Natural killer cell (primary cell): ENCODE data around the gene FCHO2. TPM values are rescaled to one million over a fixed set of nuclear protein-coding genes. Genes with fewer than 3 reads are reported as not detected.

Experiments used
- ATAC-seq, 3 donors: fragments of 150-1000 bp in 2 of 3; fragments of 200-7000 bp in 1 of 3; cut with Tn5 transposase; 1 replicate in 1 of 3; 2 replicates in 2 of 3; pipeline ENCODE4 v1.10.0; 2021; ENCODE audit warnings: mild to moderate bottlenecking in 2 of 3, moderate library complexity in 2 of 3
- DNase-seq, 2 donors: peaks; one replicate each; pipeline versions ENCODE4 v3.0.0 to v3.0.0-alpha.2; 2013 to 2021; ENCODE audit warnings: mixed read lengths in 1 of 2
- H3K27ac ChIP-seq: one replicate; pipeline ENCODE4 v1.5.1; 2013; ENCODE audit warnings: mild to moderate bottlenecking, low read length
- H3K27me3 ChIP-seq: one replicate; pipeline ENCODE4 v1.6.1; 2013; ENCODE audit warnings: low read length; ENCODE audit not compliant: control insufficient read depth, insufficient read depth
- H3K36me3 ChIP-seq: one replicate; pipeline ENCODE4 v1.6.1; 2013; ENCODE audit warnings: low read length; ENCODE audit not compliant: control insufficient read depth, insufficient read depth
- H3K4me1 ChIP-seq: one replicate; pipeline ENCODE4 v1.6.1; 2013; ENCODE audit warnings: low read length; ENCODE audit not compliant: control insufficient read depth, insufficient read depth
- H3K4me3 ChIP-seq: one replicate; pipeline ENCODE4 v1.5.1; 2013; ENCODE audit warnings: low read length
- H3K9me3 ChIP-seq: one replicate; pipeline ENCODE4 v1.6.1; 2013; ENCODE audit warnings: low read length; ENCODE audit not compliant: control insufficient read depth, insufficient read depth
- H3K27ac Mint-ChIP-seq, 2 donors: one replicate each; pipeline ENCODE4 v1.8.0; 2022; ENCODE audit warnings: mild to moderate bottlenecking in 2 of 2, mixed read lengths in 2 of 2, moderate library complexity in 1 of 2
- H3K27me3 Mint-ChIP-seq, 2 donors: one replicate each; pipeline ENCODE4 v1.8.0; 2022; ENCODE audit warnings: low read depth in 2 of 2, mixed read lengths in 2 of 2
- H3K36me3 Mint-ChIP-seq: one replicate; pipeline ENCODE4 v1.8.0; 2022; ENCODE audit warnings: mixed read lengths
- H3K4me1 Mint-ChIP-seq, 2 donors: one replicate each; pipeline ENCODE4 v1.8.0; 2022; ENCODE audit warnings: mixed read lengths in 2 of 2
- H3K4me3 Mint-ChIP-seq: one replicate; pipeline ENCODE4 v1.8.0; 2022; ENCODE audit warnings: mild to moderate bottlenecking, moderate library complexity, mixed read lengths
- H3K9me3 Mint-ChIP-seq, 2 donors: one replicate each; pipeline ENCODE4 v1.8.0; 2022; ENCODE audit warnings: mixed read lengths in 2 of 2
- WGBS: methylation state at CpG from one replicate; pipeline ENCODE4 v1.1.7; 2013; ENCODE audit warnings: missing lambda C conversion rate; ENCODE audit not compliant: insufficient coverage; 5-methylcytosine and 5-hydroxymethylcytosine counted together
- intact Hi-C: fragments of 100-400 bp; cut with micrococcal nuclease; formaldehyde crosslinking; loops from one replicate; pipeline ENCODE4 v1.14.2; 2022
- total RNA-seq, 4 donors: library from RNA; stranded (reverse); fragments of 120-200 nt in 1 of 4; gene quantifications; one replicate each; pipeline versions ENCODE4 v1.2.3 to v1.2.4, GENCODE V29; 2013 to 2022
- TF ChIP-seq, protein P1 (sequence below): fragments of 200-600 bp; IDR thresholded peaks from one replicate; pipeline ENCODE4 v1.8.0; 2022; ENCODE audit warnings: antibody characterized with exemption

Gene FCHO2
- total RNA-seq, 3 donors from 2014 or later (not counting 1 experiment from before 2014, with no cell fraction given) = 18.5 to 23.4 (median 22.7) TPM

DNA sequence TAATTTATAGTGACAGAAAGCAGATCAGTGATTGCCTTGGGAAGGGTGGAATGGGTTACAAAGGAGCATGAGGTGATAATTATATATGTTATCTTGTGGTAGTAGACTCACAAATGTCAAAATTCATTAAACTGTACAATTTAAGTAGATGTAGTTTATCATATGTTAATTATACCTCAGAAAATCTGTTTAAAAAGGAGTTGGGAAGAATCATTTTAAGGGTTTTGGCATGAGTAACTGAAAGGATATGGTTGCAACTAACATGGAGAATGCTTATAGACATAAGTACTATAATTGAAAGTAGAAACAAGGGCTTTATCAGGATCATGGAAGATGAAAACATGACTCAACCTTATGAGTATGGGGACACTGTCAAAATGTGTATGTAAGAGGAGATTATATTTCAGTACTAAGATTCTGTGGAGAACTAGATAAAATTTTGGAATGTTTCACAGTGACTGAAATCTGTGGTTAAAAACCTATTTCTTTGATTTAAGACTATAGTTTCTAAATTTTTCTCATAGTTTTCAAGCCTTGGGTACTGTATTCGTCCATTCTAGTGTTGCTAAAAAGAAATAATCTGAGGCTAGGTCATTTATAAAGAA is 73.3 kb downstream of the FCHO2 start:
- Histone ChIP-seq H3K4me1 (no peaks in the 10 kb centered on the region), H3K9me3 (no peaks in the 10 kb centered on the region), H3K27me3 (no peaks in the 10 kb centered on the region), H3K27ac (no peak overlapping the region), H3K4me3 (no peak overlapping the region), H3K36me3 (no peaks in the 10 kb centered on the region)
- Mint-ChIP-seq H3K27me3 (no peaks in the 10 kb centered on the region), H3K9me3 (no peaks in the 10 kb centered on the region), H3K36me3 (no peaks in the 10 kb centered on the region), H3K4me3 (no peak overlapping the region), H3K27ac (no peak overlapping the region), H3K4me1 (no peaks in the 10 kb centered on the region)
- DNase-seq (no peak), ATAC-seq (no peak)
- intact Hi-C loops = no loop called here
- 85% methylated on average over 1 of the region's 1 CpG for WGBS
- TF ChIP-seq, protein P1, sequence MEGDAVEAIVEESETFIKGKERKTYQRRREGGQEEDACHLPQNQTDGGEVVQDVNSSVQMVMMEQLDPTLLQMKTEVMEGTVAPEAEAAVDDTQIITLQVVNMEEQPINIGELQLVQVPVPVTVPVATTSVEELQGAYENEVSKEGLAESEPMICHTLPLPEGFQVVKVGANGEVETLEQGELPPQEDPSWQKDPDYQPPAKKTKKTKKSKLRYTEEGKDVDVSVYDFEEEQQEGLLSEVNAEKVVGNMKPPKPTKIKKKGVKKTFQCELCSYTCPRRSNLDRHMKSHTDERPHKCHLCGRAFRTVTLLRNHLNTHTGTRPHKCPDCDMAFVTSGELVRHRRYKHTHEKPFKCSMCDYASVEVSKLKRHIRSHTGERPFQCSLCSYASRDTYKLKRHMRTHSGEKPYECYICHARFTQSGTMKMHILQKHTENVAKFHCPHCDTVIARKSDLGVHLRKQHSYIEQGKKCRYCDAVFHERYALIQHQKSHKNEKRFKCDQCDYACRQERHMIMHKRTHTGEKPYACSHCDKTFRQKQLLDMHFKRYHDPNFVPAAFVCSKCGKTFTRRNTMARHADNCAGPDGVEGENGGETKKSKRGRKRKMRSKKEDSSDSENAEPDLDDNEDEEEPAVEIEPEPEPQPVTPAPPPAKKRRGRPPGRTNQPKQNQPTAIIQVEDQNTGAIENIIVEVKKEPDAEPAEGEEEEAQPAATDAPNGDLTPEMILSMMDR = no peak

DNA sequence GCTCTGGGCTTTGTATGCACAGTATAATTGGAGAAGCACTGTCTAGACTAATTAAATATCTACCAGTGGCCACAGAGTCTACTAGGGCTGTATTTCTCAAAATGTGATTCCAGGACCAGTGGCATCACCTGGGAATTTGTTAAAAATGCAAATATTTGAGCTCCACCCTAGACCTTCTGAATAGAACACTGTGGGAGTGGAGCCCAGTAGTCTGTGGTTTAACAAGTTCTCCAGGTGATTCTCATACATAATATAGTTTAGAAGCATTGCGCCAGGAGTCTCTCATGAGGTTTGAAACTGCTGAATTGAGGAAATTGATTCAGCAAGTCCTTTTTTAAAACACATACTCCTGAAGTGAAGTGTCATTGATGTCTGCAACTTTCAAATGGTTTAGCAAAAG is 74.7 kb downstream of the FCHO2 start:
- Mint-ChIP-seq H3K9me3 (no peaks in the 10 kb centered on the region), H3K4me3 (no peak overlapping the region), H3K27ac (no peak overlapping the region), H3K4me1 (no peaks in the 10 kb centered on the region), H3K36me3 (no peaks in the 10 kb centered on the region), H3K27me3 (no peaks in the 10 kb centered on the region)
- no peaks in the 10 kb centered on the region for H3K4me1 ChIP-seq
- no peak overlapping the region for H3K4me3 ChIP-seq
- TF ChIP-seq, protein P1 = no peak
- ATAC-seq = no peak
- H3K36me3 ChIP-seq = no peaks in the 10 kb centered on the region
- intact Hi-C loops = no loop called here
- DNase-seq = no peak
- H3K9me3 ChIP-seq = no peaks in the 10 kb centered on the region
- no peaks in the 10 kb centered on the region for H3K27me3 ChIP-seq
- no peak overlapping the region for H3K27ac ChIP-seq
- 40% methylated on average over 1 of the region's 1 CpG for WGBS

DNA sequence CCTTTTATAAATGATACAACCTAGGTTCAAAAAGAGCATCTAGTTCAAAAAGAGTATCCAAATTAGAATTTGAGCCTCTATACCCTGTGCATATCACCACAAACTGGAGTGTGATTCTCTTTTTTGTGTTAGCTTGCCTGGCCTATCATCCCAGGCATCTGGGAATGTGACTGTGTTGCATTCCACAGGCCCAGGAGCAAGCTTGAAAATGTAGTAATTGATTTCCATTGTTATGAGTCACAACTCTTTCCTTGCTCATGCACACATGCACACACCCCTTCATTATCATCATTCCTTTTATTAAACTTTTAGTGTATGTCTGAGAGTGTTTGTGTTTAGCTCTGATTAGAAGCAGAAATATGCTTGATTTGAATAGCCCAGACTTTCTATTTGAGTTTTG is 75.2 kb downstream of the FCHO2 start:
- Mint-ChIP-seq H3K27ac (no peak overlapping the region), H3K4me1 (no peaks in the 10 kb centered on the region), H3K9me3 (no peaks in the 10 kb centered on the region), H3K36me3 (no peaks in the 10 kb centered on the region), H3K27me3 (no peaks in the 10 kb centered on the region), H3K4me3 (no peak overlapping the region)
- Histone ChIP-seq H3K27me3 (no peaks in the 10 kb centered on the region), H3K4me1 (no peaks in the 10 kb centered on the region), H3K9me3 (no peaks in the 10 kb centered on the region), H3K27ac (no peak overlapping the region), H3K36me3 (no peaks in the 10 kb centered on the region), H3K4me3 (no peak overlapping the region)
- intact Hi-C loops = no loop called here
- DNase-seq = no peak
- TF ChIP-seq, protein P1 = no peak
- no peak for ATAC-seq

DNA sequence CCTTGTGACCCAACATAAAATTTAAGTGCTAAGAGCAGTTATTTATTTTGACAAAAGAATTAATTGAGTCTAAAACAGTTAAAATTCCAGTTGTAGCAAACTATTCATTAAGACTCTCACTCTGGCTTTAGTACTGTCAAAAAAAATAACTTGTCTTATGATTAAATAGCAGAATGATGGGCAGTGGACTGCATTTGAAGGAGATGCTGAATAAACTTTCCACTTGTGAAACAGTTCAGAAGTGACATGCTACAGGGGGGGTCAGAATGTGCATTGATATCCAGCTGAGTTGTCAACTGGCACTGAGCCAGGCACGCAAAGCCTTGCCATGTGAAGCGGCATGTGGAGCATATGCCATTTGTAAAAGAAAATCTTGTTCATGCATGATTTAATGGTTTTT is 76.0 kb downstream of the FCHO2 start:
- Histone ChIP-seq H3K27me3 (no peaks in the 10 kb centered on the region), H3K4me3 (no peak overlapping the region), H3K27ac (no peak overlapping the region), H3K4me1 (no peaks in the 10 kb centered on the region), H3K9me3 (no peaks in the 10 kb centered on the region), H3K36me3 (no peaks in the 10 kb centered on the region)
- H3K27ac Mint-ChIP-seq = no peak overlapping the region
- H3K4me1 Mint-ChIP-seq = no peaks in the 10 kb centered on the region
- ATAC-seq (no peak), DNase-seq (no peak)
- no peaks in the 10 kb centered on the region for H3K36me3 Mint-ChIP-seq
- H3K27me3 Mint-ChIP-seq = no peaks in the 10 kb centered on the region
- TF ChIP-seq, protein P1 = no peak
- WGBS = 100% methylated on average over 2 of the region's 2 CpGs
- intact Hi-C loops = no loop called here
- H3K9me3 Mint-ChIP-seq = no peaks in the 10 kb centered on the region
- no peak overlapping the region for H3K4me3 Mint-ChIP-seq
